GM23248 (cell line): ENCODE measurements around the gene L3MBTL4. TPM values are rescaled to one million over a fixed set of nuclear protein-coding genes. Genes with fewer than 3 reads are reported as not detected.

ENCODE experiments used
- DNase-seq: peaks from one replicate; pipeline ENCODE4 v3.0.0-alpha.2; 2015
- H2AFZ ChIP-seq: fragments of 200-600 bp; sonication (generic); 2 replicates; pipeline ENCODE4 v1.6.1; 2016; ENCODE audit warnings: antibody characterized with exemption
- H3F3A ChIP-seq: fragments of 200-600 bp; sonication (generic); 2 replicates; pipeline ENCODE4 v1.6.1; 2016; ENCODE audit warnings: mild to moderate bottlenecking, antibody characterized with exemption, mixed run types; ENCODE audit not compliant: insufficient read depth
- H3K27ac ChIP-seq: fragments of 200-600 bp; sonication (generic); 2 replicates; pipeline ENCODE4 v1.5.1; 2016; ENCODE audit warnings: mild to moderate bottlenecking
- H3K27me3 ChIP-seq: fragments of 200-600 bp; sonication (generic); replicated peaks from 2 replicates; pipeline ENCODE4 v1.6.1; 2016; ENCODE audit warnings: mild to moderate bottlenecking; ENCODE audit not compliant: insufficient read depth
- H3K36me3 ChIP-seq: fragments of 200-600 bp; sonication (generic); 2 replicates; pipeline ENCODE4 v1.6.1; 2016; ENCODE audit warnings: low read depth, mild to moderate bottlenecking
- H3K4me1 ChIP-seq: fragments of 200-600 bp; sonication (generic); 2 replicates; pipeline ENCODE4 v1.6.1; 2016; ENCODE audit warnings: mild to moderate bottlenecking; ENCODE audit not compliant: insufficient read depth
- H3K4me2 ChIP-seq: fragments of 200-600 bp; sonication (generic); one replicate; pipeline ENCODE4 v1.6.1; 2016; ENCODE audit warnings: mild to moderate bottlenecking; ENCODE audit not compliant: unreplicated experiment
- H3K4me3 ChIP-seq: fragments of 200-600 bp; sonication (generic); 2 replicates; pipeline ENCODE4 v1.5.1; 2016; ENCODE audit warnings: mild to moderate bottlenecking
- H3K79me2 ChIP-seq: fragments of 200-600 bp; sonication (generic); 2 replicates; pipeline ENCODE4 v1.6.1; 2016; ENCODE audit warnings: mild to moderate bottlenecking; ENCODE audit not compliant: insufficient read depth
- H3K9ac ChIP-seq: fragments of 200-600 bp; sonication (generic); 2 replicates; pipeline ENCODE4 v1.6.1; 2016; ENCODE audit warnings: mild to moderate bottlenecking
- H3K9me2 ChIP-seq: fragments of 200-600 bp; sonication (generic); 2 replicates; pipeline ENCODE4 v1.6.1; 2016; ENCODE audit warnings: mixed run types, mild to moderate bottlenecking, moderate library complexity; ENCODE audit not compliant: insufficient read depth
- H3K9me3 ChIP-seq: fragments of 200-600 bp; sonication (generic); one replicate; pipeline ENCODE4 v1.6.1; 2017; ENCODE audit warnings: low read depth
- H4K20me1 ChIP-seq: fragments of 200-600 bp; sonication (generic); 2 replicates; pipeline ENCODE4 v1.6.0; 2016; ENCODE audit not compliant: insufficient read depth
- EZH2 ChIP-seq: fragments of 200-600 bp; sonication (generic); IDR thresholded peaks from 2 replicates; pipeline ENCODE4 v1.6.1; 2018; ENCODE audit warnings: antibody characterized with exemption, mild to moderate bottlenecking; ENCODE audit not compliant: insufficient read depth, poor library complexity, severe bottlenecking
- EZH2phosphoT487 ChIP-seq: fragments of 200-600 bp; sonication (generic); IDR thresholded peaks from 2 replicates; pipeline ENCODE4 v1.6.1; 2018; ENCODE audit warnings: antibody characterized with exemption, moderate library complexity, mild to moderate bottlenecking, low read depth; ENCODE audit not compliant: insufficient read depth
- WGBS, 2 experiments: methylation state at CpG; one replicate each; pipeline ENCODE4 v1.1.6; 2015 to 2017; ENCODE audit warnings: low lambda C conversion rate in 2 of 2, low coverage in 1 of 2; ENCODE audit errors: missing lambda C conversion rate in 2 of 2; 5-methylcytosine and 5-hydroxymethylcytosine counted together
- in situ Hi-C: fragments of 300-500 bp; cut with MboI; formaldehyde crosslinking; loops from 2 replicates; pipeline ENCODE4 v1.15.0; 2020
- polyA plus RNA-seq: library from polyadenylated mRNA; unstranded; fragments of >200 nt; fragmentation: Nextera tagmentation; extraction: Ambion mirVana; gene quantifications from 2 replicates; pipeline ENCODE4 v1.2.1, GENCODE V29; 2016
- total RNA-seq: library from RNA; depleted of rRNA; stranded (reverse); fragments of >200 nt; shearing (Covaris generic); gene quantifications from 2 replicates; pipeline ENCODE4 v1.2.3, GENCODE V29; 2014

L3MBTL4 gene
- total and polyA plus RNA-seq, 2 experiments from 2014 or later: not detected

- in situ Hi-C loops: no loop called here
- no peaks in the 10 kb centered on the region for H3K27me3 ChIP-seq
- H4K20me1 ChIP-seq: no peaks in the 10 kb centered on the region
- no peak for DNase-seq
- H3F3A ChIP-seq: peaks cover 34% of the 10 kb centered on the region
- no peak overlapping the region for H2AFZ ChIP-seq
- no peak overlapping the region for H3K9ac ChIP-seq
- H3K4me2 ChIP-seq: no peak overlapping the region
- no peak overlapping the region for H3K27ac ChIP-seq
- WGBS, 2 experiments: 82 to 100% methylated on average over 1 of the region's 1 CpG
- peaks cover 48% of the 10 kb centered on the region for H3K4me1 ChIP-seq
- no peak for TF ChIP-seq EZH2
- TF ChIP-seq EZH2phosphoT487: no peak
- H3K36me3 ChIP-seq: no peaks in the 10 kb centered on the region
- no peaks in the 10 kb centered on the region for H3K9me2 ChIP-seq
- no peak overlapping the region for H3K4me3 ChIP-seq
- H3K79me2 ChIP-seq: no peaks in the 10 kb centered on the region
- H3K9me3 ChIP-seq: no peaks in the 10 kb centered on the region
These were observed 355.2 kb downstream of the L3MBTL4 start for GRCh38 chr18:6059551-6059950.

GRCh38 chr18:6058941-6059340 is 355.8 kb downstream of the L3MBTL4 start:
- no peaks in the 10 kb centered on the region for H3K36me3 ChIP-seq
- H4K20me1 ChIP-seq: no peaks in the 10 kb centered on the region
- no peaks in the 10 kb centered on the region for H3K9me3 ChIP-seq
- H3K9me2 ChIP-seq: no peaks in the 10 kb centered on the region
- 32 to 39% methylated on average over 6 of the region's 6 CpGs for WGBS, 2 experiments
- no peak overlapping the region for H3K4me3 ChIP-seq
- no peak overlapping the region for H3K4me2 ChIP-seq
- no peaks in the 10 kb centered on the region for H3K79me2 ChIP-seq
- in situ Hi-C loops: no loop called here
- H3F3A ChIP-seq: peaks cover 34% of the 10 kb centered on the region
- no peaks in the 10 kb centered on the region for H3K27me3 ChIP-seq
- H3K27ac ChIP-seq: no peak overlapping the region
- no peak for TF ChIP-seq EZH2
- TF ChIP-seq EZH2phosphoT487: no peak
- H3K4me1 ChIP-seq: peaks cover 48% of the 10 kb centered on the region
- no peak overlapping the region for H3K9ac ChIP-seq
- DNase-seq: peak; percentile 79
- H2AFZ ChIP-seq: no peak overlapping the region

- H3K36me3 ChIP-seq: no peaks in the 10 kb centered on the region
- WGBS, 2 experiments: 14 to 21% methylated on average over 3 of the region's 3 CpGs
- DNase-seq: peak; percentile 47
- H3K27me3 ChIP-seq: no peaks in the 10 kb centered on the region
- H4K20me1 ChIP-seq: no peaks in the 10 kb centered on the region
- TF ChIP-seq EZH2: no peak
- no peak for TF ChIP-seq EZH2phosphoT487
- H3K4me2 ChIP-seq: no peak overlapping the region
- no peak overlapping the region for H3K4me3 ChIP-seq
- H3K9me3 ChIP-seq: no peaks in the 10 kb centered on the region
- no peaks in the 10 kb centered on the region for H3K9me2 ChIP-seq
- no peaks in the 10 kb centered on the region for H3K79me2 ChIP-seq
- H3F3A ChIP-seq: peaks cover 34% of the 10 kb centered on the region
- no peak overlapping the region for H2AFZ ChIP-seq
- H3K27ac ChIP-seq: 0 out of 2 replicates have a peak overlapping the region, but pooled peaks have one; percentile 71
- H3K9ac ChIP-seq: no peak overlapping the region
- in situ Hi-C loops: no loop called here
- peaks cover 48% of the 10 kb centered on the region for H3K4me1 ChIP-seq
These were observed 357.1 kb downstream of the L3MBTL4 start for GRCh38 chr18:6057604-6058003.

- H2AFZ ChIP-seq: peak overlapping the region; percentile 43
- H3K4me3 ChIP-seq: peak overlapping the region; percentile 52
- 40 to 45% methylated on average over 7 of the region's 7 CpGs for WGBS, 2 experiments
- in situ Hi-C loops: no loop called here
- no peaks in the 10 kb centered on the region for H3K79me2 ChIP-seq
- DNase-seq: peak; percentile 75
- peak overlapping the region; percentile 71 for H3K27ac ChIP-seq
- H3K9me3 ChIP-seq: no peaks in the 10 kb centered on the region
- no peaks in the 10 kb centered on the region for H3K9me2 ChIP-seq
- no peaks in the 10 kb centered on the region for H3K27me3 ChIP-seq
- H3K9ac ChIP-seq: peak overlapping the region; percentile 54
- H3K4me1 ChIP-seq: peaks cover 48% of the 10 kb centered on the region
- no peaks in the 10 kb centered on the region for H4K20me1 ChIP-seq
- no peaks in the 10 kb centered on the region for H3K36me3 ChIP-seq
- H3K4me2 ChIP-seq: peak overlapping the region; percentile 71
- TF ChIP-seq EZH2: no peak
- TF ChIP-seq EZH2phosphoT487: no peak
- peaks cover 34% of the 10 kb centered on the region for H3F3A ChIP-seq
These were observed 358.4 kb downstream of the L3MBTL4 start for GRCh38 chr18:6056171-6056910.
